GM23338 (cell line): ENCODE measurements around the gene PAX3. TPM values are rescaled to one million over a fixed set of nuclear protein-coding genes. Genes with fewer than 3 reads are reported as not detected.

Experiments used
- ATAC-seq: fragments of 200-7000 bp; cut with Tn5 transposase; 3 replicates; pipeline ENCODE4 v1.9.1; 2020
- DNase-seq: peaks from one replicate; pipeline ENCODE4 v3.0.0-alpha.2; 2015; ENCODE audit warnings: low spot score
- H2AFZ ChIP-seq: fragments of 200-600 bp; sonication (generic); 2 replicates; pipeline ENCODE4 v1.8.0; 2016; ENCODE audit warnings: antibody characterized with exemption, mild to moderate bottlenecking, moderate library complexity
- H3F3A ChIP-seq: fragments of 200-600 bp; sonication (generic); replicated peaks from 2 replicates; pipeline ENCODE4 v1.8.0; 2017; ENCODE audit warnings: antibody characterized with exemption, mixed run types, low read depth
- H3K27ac ChIP-seq: fragments of 200-600 bp; sonication (generic); 2 replicates; pipeline ENCODE4 v1.6.1; 2016; ENCODE audit warnings: low read depth
- H3K27me3 ChIP-seq: fragments of 200-600 bp; sonication (generic); 2 replicates; pipeline ENCODE4 v1.8.0; 2016; ENCODE audit warnings: mild to moderate bottlenecking, mixed run types, moderate library complexity; ENCODE audit not compliant: insufficient read depth
- H3K36me3 ChIP-seq: fragments of 200-600 bp; sonication (generic); 2 replicates; pipeline ENCODE4 v1.8.0; 2016; ENCODE audit warnings: mild to moderate bottlenecking; ENCODE audit not compliant: insufficient read depth
- H3K4me1 ChIP-seq: fragments of 200-600 bp; sonication (generic); 2 replicates; pipeline ENCODE4 v1.8.0; 2016; ENCODE audit warnings: mild to moderate bottlenecking, moderate library complexity; ENCODE audit not compliant: insufficient read depth
- H3K4me2 ChIP-seq: fragments of 200-600 bp; sonication (generic); 2 replicates; pipeline ENCODE4 v1.7.1; 2017; ENCODE audit warnings: mixed run types
- H3K4me3 ChIP-seq: fragments of 200-600 bp; sonication (generic); 2 replicates; pipeline ENCODE4 v1.6.1; 2016; ENCODE audit warnings: mixed run types
- H3K79me2 ChIP-seq: fragments of 200-600 bp; sonication (generic); replicated peaks from 2 replicates; pipeline ENCODE4 v1.8.0; 2017; ENCODE audit warnings: mild to moderate bottlenecking; ENCODE audit not compliant: insufficient read depth
- H3K9me2 ChIP-seq: fragments of 200-600 bp; sonication (generic); 2 replicates; pipeline ENCODE4 v1.8.0; 2017; ENCODE audit not compliant: insufficient read depth
- H4K20me1 ChIP-seq: fragments of 200-600 bp; sonication (generic); replicated peaks from 2 replicates; pipeline ENCODE4 v1.8.0; 2017; ENCODE audit warnings: mild to moderate bottlenecking; ENCODE audit not compliant: insufficient read depth
- H3K27ac Mint-ChIP-seq: 2 replicates; pipeline ENCODE4 v1.8.0; 2020; ENCODE audit warnings: inconsistent platforms, mild to moderate bottlenecking, moderate library complexity, mixed read lengths
- H3K27me3 Mint-ChIP-seq: 3 replicates; pipeline ENCODE4 v1.8.0; 2022; ENCODE audit warnings: low read depth, mild to moderate bottlenecking, moderate library complexity, mixed read lengths, inconsistent platforms; ENCODE audit not compliant: insufficient read depth, poor library complexity
- H3K36me3 Mint-ChIP-seq: 3 replicates; pipeline ENCODE4 v1.8.0; 2021; ENCODE audit warnings: low read depth, mild to moderate bottlenecking, inconsistent platforms, moderate library complexity, mixed read lengths
- H3K4me1 Mint-ChIP-seq: 3 replicates; pipeline ENCODE4 v1.8.0; 2020; ENCODE audit warnings: mild to moderate bottlenecking, inconsistent platforms, mixed read lengths
- H3K4me3 Mint-ChIP-seq: 3 replicates; pipeline ENCODE4 v1.8.0; 2021; ENCODE audit warnings: moderate library complexity, mild to moderate bottlenecking, inconsistent platforms, mixed read lengths
- H3K9me3 Mint-ChIP-seq: 3 replicates; pipeline ENCODE4 v1.8.0; 2020; ENCODE audit warnings: moderate library complexity, mild to moderate bottlenecking, inconsistent platforms, mixed read lengths
- CREB1 ChIP-seq: fragments of 250-450 bp; sonication (Bioruptor Pico); IDR thresholded peaks from 2 replicates; pipeline ENCODE4 v1.5.0; 2020; ENCODE audit warnings: low read depth, mild to moderate bottlenecking, moderate library complexity
- CTCF ChIP-seq, 2 experiments: fragments of 200-600 bp in 1 of 2; sonication (generic) in 1 of 2; conservative IDR thresholded peaks; 2 replicates each; pipeline versions ENCODE4 v1.5.1 to v1.6.1; 2016 to 2017; ENCODE audit warnings: antibody characterized with exemption in 2 of 2, low read depth in 2 of 2, mild to moderate bottlenecking in 2 of 2, moderate library complexity in 1 of 2
- EZH2 ChIP-seq: fragments of 200-600 bp; sonication (generic); IDR thresholded peaks from one replicate; pipeline ENCODE4 v1.8.0; 2017; ENCODE audit warnings: antibody characterized with exemption, mild to moderate bottlenecking, low read depth; ENCODE audit not compliant: unreplicated experiment
- NANOG ChIP-seq: IDR thresholded peaks from 2 replicates; pipeline ENCODE4 v1.6.1; 2016; ENCODE audit warnings: antibody characterized with exemption, borderline replicate concordance
- POLR2AphosphoS5 ChIP-seq: IDR thresholded peaks from 2 replicates; pipeline ENCODE4 v1.6.1; 2016; ENCODE audit warnings: antibody characterized with exemption, low read depth
- REST ChIP-seq: IDR thresholded peaks from one replicate; pipeline ENCODE4 v1.6.1; 2018; ENCODE audit warnings: antibody characterized with exemption; ENCODE audit not compliant: unreplicated experiment
- STAT1 ChIP-seq: IDR thresholded peaks from one replicate; pipeline ENCODE4 v1.6.1; 2016; ENCODE audit warnings: antibody characterized with exemption; ENCODE audit not compliant: unreplicated experiment
- ZNF114 ChIP-seq: fragments of 250-450 bp; sonication (Bioruptor Pico); IDR thresholded peaks from 2 replicates; pipeline ENCODE4 v1.5.0; 2020; ENCODE audit warnings: mild to moderate bottlenecking, moderate library complexity
- ZNF331 ChIP-seq: fragments of 250-450 bp; sonication (Bioruptor Pico); IDR thresholded peaks from 2 replicates; pipeline ENCODE4 v1.5.0; 2020; ENCODE audit warnings: low read depth, mild to moderate bottlenecking, moderate library complexity
- ZNF462 ChIP-seq: fragments of 250-450 bp; sonication (Bioruptor Pico); IDR thresholded peaks from 2 replicates; pipeline ENCODE4 v1.5.0; 2020; ENCODE audit warnings: mild to moderate bottlenecking, moderate library complexity
- polyA plus RNA-seq: library from polyadenylated mRNA; unstranded; fragments of >200 nt; fragmentation: Nextera tagmentation; extraction: Ambion mirVana; gene quantifications from 2 replicates; pipeline ENCODE4 v1.2.1, GENCODE V29; 2016
- total RNA-seq: library from RNA; depleted of rRNA; stranded (reverse); fragments of >200 nt; shearing (Covaris generic); gene quantifications from 2 replicates; pipeline ENCODE4 v1.2.3, GENCODE V29; 2014

The PAX3 gene
- total and polyA plus RNA-seq, 2 experiments from 2014 or later: not detected

- TF ChIP-seq EZH2: no peak
- TF ChIP-seq POLR2AphosphoS5: no peak
- no peak for TF ChIP-seq STAT1
- no peak for TF ChIP-seq ZNF114 (CRISPR knock-in tag)
- TF ChIP-seq REST: no peak
Observed at GRCh38 chr2:222341331-222341730, 42.5 kb upstream of the PAX3 start (continued).

- H3K4me1 Mint-ChIP-seq: no peaks in the 10 kb centered on the region
- no peak overlapping the region for H3K4me3 ChIP-seq
- no peaks in the 10 kb centered on the region for H3F3A ChIP-seq
- no peaks in the 10 kb centered on the region for H3K36me3 ChIP-seq
- H3K79me2 ChIP-seq: no peaks in the 10 kb centered on the region
- H3K4me1 ChIP-seq: no peaks in the 10 kb centered on the region
- H3K9me3 Mint-ChIP-seq: peaks cover 12% of the 10 kb centered on the region
- no peaks in the 10 kb centered on the region for H3K27me3 Mint-ChIP-seq
- no peaks in the 10 kb centered on the region for H3K9me2 ChIP-seq
- no peak overlapping the region for H3K4me2 ChIP-seq
- DNase-seq: no peak
- no peak overlapping the region for H3K27ac ChIP-seq
- H3K4me3 Mint-ChIP-seq: no peak overlapping the region
- no peaks in the 10 kb centered on the region for H3K36me3 Mint-ChIP-seq
- H2AFZ ChIP-seq: no peak overlapping the region
- no peaks in the 10 kb centered on the region for H3K27me3 ChIP-seq
- H4K20me1 ChIP-seq: no peaks in the 10 kb centered on the region
- no peak for ATAC-seq
- no peak overlapping the region for H3K27ac Mint-ChIP-seq
- TF ChIP-seq POLR2AphosphoS5 (no peak), ZNF331 (CRISPR knock-in tag) (no peak), STAT1 (no peak), ZNF462 (CRISPR knock-in tag) (no peak), REST (no peak), CREB1 (CRISPR knock-in tag) (no peak), NANOG (no peak), CTCF (conservative IDR thresholded peaks at IDR 0.05; ENCODE audit: low read depth in 2 of 2) (no peak)
Observed at GRCh38 chr2:222338374-222338773, 39.6 kb upstream of the PAX3 start.
